Fibroblast of lung (primary cell): ENCODE measurements around the gene EOLA2. TPM values are rescaled to one million over a fixed set of nuclear protein-coding genes. Genes with fewer than 3 reads are reported as not detected.
A peak's percentile ranks its signal among the peaks of the same experiment; 100 is the strongest.
"Not testable (repeated sequence)": the region's sequence is repeated elsewhere in the genome, so short reads cannot be mapped to it uniquely, and the experiment has no call there.

Experiments
- DNase-seq, 2 donors: peaks; one replicate each; pipeline versions ENCODE4 v3.0.0 to v3.0.0-alpha.2; 2010; ENCODE audit warnings: low read depth in 2 of 2
- H2AFZ ChIP-seq: 2 replicates; pipeline ENCODE4 v1.5.1; 2012; ENCODE audit warnings: low read length, control low read depth, inconsistent platforms
- H3K27ac ChIP-seq: 2 replicates; pipeline ENCODE4 v1.5.1; 2011; ENCODE audit warnings: low read length, control low read depth; ENCODE audit not compliant: insufficient read depth
- H3K27me3 ChIP-seq: 2 replicates; pipeline ENCODE4 v1.5.1; 2011; ENCODE audit warnings: mild to moderate bottlenecking, low read length; ENCODE audit not compliant: control insufficient read depth, insufficient read depth
- H3K36me3 ChIP-seq: 2 replicates; pipeline ENCODE4 v1.5.1; 2011; ENCODE audit warnings: low read length; ENCODE audit not compliant: control insufficient read depth, insufficient read depth
- H3K4me1 ChIP-seq: 2 replicates; pipeline ENCODE4 v1.5.1; 2011; ENCODE audit warnings: low read length; ENCODE audit not compliant: control insufficient read depth, insufficient read depth; ENCODE audit errors: extremely low read depth
- H3K4me2 ChIP-seq: 2 replicates; pipeline ENCODE4 v1.5.1; 2011; ENCODE audit warnings: low read length, control low read depth; ENCODE audit not compliant: insufficient read depth; ENCODE audit errors: extremely low read depth
- H3K4me3 ChIP-seq, 4 experiments: fragments of 200-600 bp in 1 of 4; sonication (generic) in 1 of 4; replicated peaks in 1 of 4; 2 replicates each; pipeline ENCODE4 v1.5.1; 2011 to 2016; ENCODE audit warnings: low read length in 4 of 4, low read depth in 3 of 4, mild to moderate bottlenecking in 3 of 4, control low read depth in 2 of 4, inconsistent platforms in 1 of 4, mixed read lengths in 1 of 4; ENCODE audit not compliant: insufficient read depth in 1 of 4; ENCODE audit errors: control extremely low read depth in 1 of 4
- H3K79me2 ChIP-seq: 2 replicates; pipeline ENCODE4 v1.5.1; 2012; ENCODE audit warnings: mild to moderate bottlenecking, low read length, inconsistent platforms; ENCODE audit not compliant: control insufficient read depth, insufficient read depth
- H3K9ac ChIP-seq: 2 replicates; pipeline ENCODE4 v1.5.1; 2011; ENCODE audit warnings: mild to moderate bottlenecking, low read length, control low read depth; ENCODE audit not compliant: insufficient read depth
- H3K9me3 ChIP-seq: 2 replicates; pipeline ENCODE4 v1.5.1; 2012; ENCODE audit warnings: low read depth, low read length; ENCODE audit not compliant: control insufficient read depth, insufficient read depth
- H4K20me1 ChIP-seq: 2 replicates; pipeline ENCODE4 v1.5.1; 2011; ENCODE audit warnings: low read length; ENCODE audit not compliant: control insufficient read depth, insufficient read depth; ENCODE audit errors: extremely low read depth
- CTCF ChIP-seq, 2 donors: IDR thresholded peaks in 1 of 2; conservative IDR thresholded peaks in 1 of 2; 1 replicate in 1 of 2; 2 replicates in 1 of 2; pipeline ENCODE4 v1.5.1; 2011 to 2012; ENCODE audit warnings: low read length in 2 of 2, control low read depth in 1 of 2, inconsistent platforms in 1 of 2, low read depth in 1 of 2, mild to moderate bottlenecking in 1 of 2
- EZH2 ChIP-seq: IDR thresholded peaks from 2 replicates; pipeline ENCODE4 v1.5.1; 2012; ENCODE audit warnings: low read length, control low read depth, mild to moderate bottlenecking; ENCODE audit errors: missing control alignments
- polyA plus RNA-seq, 2 donors: library from polyadenylated mRNA; depleted of rRNA in 1 of 2; stranded (reverse) in 1 of 2; unstranded in 1 of 2; fragments of >200 nt; gene quantifications; 2 replicates each; pipeline ENCODE4 v1.2.1, GENCODE V29; 2011 to 2012; ENCODE audit warnings: missing spikeins in 1 of 2
- total RNA-seq: library from RNA; depleted of rRNA; stranded (reverse); fragments of >200 nt; gene quantifications from 2 replicates; pipeline ENCODE4 v1.2.1, GENCODE V29; 2014

Gene EOLA2
- total and polyA plus RNA-seq, 2 donors (not counting 1 experiment from before 2014, with no cell fraction given) = 17.2 to 31.6 TPM

DNA sequence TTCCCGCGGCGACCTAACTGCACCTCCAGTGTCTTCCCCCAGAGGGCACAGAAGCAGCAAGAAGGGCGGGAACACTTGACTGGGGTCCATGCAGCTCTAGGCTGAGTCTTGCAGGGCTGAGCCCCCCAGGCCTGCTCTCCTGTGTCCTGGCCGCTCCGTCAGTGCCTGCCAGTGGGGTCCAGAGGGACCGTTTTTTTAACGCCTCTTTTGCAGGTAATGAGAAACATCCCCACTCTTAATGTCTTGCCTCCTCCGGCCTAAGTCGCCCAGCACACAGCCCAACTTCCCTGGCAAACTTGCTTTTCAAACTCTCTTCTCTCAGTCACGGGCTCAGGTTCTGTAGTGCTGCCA lies 2.4 kb upstream of the EOLA2 start:
- H3K9me3 ChIP-seq, H4K20me1 ChIP-seq, DNase-seq, H2AFZ ChIP-seq, H3K9ac ChIP-seq, H3K27me3 ChIP-seq, H3K27ac ChIP-seq, H3K36me3 ChIP-seq, H3K79me2 ChIP-seq, H3K4me1 ChIP-seq: not testable (repeated sequence)
- peak overlapping the region in 2 of 4 experiments; percentile 20 to 27 for H3K4me3 ChIP-seq
- H3K4me2 ChIP-seq = peak overlapping the region; percentile 25
- peak; percentile 50 to 59 for TF ChIP-seq CTCF (conservative IDR thresholded peaks at IDR 0.05 in 1 of 2, IDR thresholded peaks at IDR 0.05 in 1 of 2; ENCODE audit: low read depth in 1 of 2, low read length in 2 of 2)

DNA sequence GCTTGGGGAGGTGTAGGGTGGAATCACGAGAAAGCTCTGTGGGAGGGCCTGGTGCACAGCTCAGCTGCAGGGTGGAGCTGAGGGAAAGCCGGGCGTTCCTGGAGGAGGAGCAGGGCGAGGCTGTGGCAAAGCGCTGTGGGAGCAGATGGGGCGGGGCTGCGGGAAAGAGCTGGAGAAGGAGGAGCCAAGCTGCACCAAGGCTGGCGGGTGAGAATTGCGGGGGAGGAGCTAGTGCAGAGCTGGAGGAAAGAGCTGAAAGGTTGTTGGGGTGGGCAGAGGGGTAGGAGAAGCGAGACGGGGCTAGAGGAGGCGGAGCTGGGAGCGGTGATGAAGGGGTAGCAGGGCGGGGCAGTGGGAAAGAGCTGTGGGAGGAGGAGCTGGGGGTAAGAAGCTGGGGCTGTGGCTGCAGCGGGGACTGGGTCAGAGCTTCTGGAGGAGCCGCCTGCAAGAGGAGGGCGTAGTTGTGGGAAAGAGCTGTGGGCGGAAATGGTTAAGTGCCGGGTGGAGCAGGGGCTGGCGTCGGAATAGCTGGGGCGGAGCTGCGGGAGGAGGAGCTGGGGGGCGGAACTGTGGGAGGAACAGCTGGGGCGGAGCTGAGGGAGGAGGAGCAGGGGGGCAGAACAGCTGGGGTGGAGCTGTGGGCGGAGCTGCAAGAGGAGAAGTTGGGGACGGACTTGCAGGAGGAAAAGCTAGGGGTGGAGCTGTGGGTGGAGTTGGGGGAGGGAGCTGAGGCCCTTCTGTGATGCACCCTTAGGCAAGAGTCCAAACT lies 1.8 kb upstream of the EOLA2 start:
- Histone ChIP-seq H3K4me3 (peak overlapping the region; percentile 29 to 58 (median 40)), H3K9me3 (no peaks in the 10 kb centered on the region), H3K36me3 (no peaks in the 10 kb centered on the region), H4K20me1 (no peaks in the 10 kb centered on the region), H3K4me2 (peak overlapping the region; percentile 78), H3K9ac (peak overlapping the region; percentile 76), H3K27me3 (no peaks in the 10 kb centered on the region), H2AFZ (no peak overlapping the region), H3K27ac (peak overlapping the region; percentile 89), H3K79me2 (peaks cover 9% of the 10 kb centered on the region), H3K4me1 (no peaks in the 10 kb centered on the region)
- TF ChIP-seq CTCF (conservative IDR thresholded peaks at IDR 0.05 in 1 of 2, IDR thresholded peaks at IDR 0.05 in 1 of 2; ENCODE audit: low read depth in 1 of 2, low read length in 2 of 2) (no peak), EZH2 (no peak)
- peak; percentile 98 for DNase-seq

GRCh38 chrX:149939655-149939904 lies 1.3 kb upstream of the EOLA2 start:
- H3K79me2 ChIP-seq = peaks cover 9% of the 10 kb centered on the region
- no peak for DNase-seq
- no peaks in the 10 kb centered on the region for H4K20me1 ChIP-seq
- H3K27me3 ChIP-seq = no peaks in the 10 kb centered on the region
- H3K36me3 ChIP-seq = no peaks in the 10 kb centered on the region
- no peaks in the 10 kb centered on the region for H3K4me1 ChIP-seq
- TF ChIP-seq CTCF (conservative IDR thresholded peaks at IDR 0.05 in 1 of 2, IDR thresholded peaks at IDR 0.05 in 1 of 2; ENCODE audit: low read depth in 1 of 2, low read length in 2 of 2) (no peak), EZH2 (no peak)
- no peak overlapping the region for H2AFZ ChIP-seq
- H3K4me2 ChIP-seq = peak overlapping the region; percentile 68
- peak overlapping the region; percentile 89 for H3K27ac ChIP-seq
- H3K9ac ChIP-seq = peak overlapping the region; percentile 76
- H3K9me3 ChIP-seq = no peaks in the 10 kb centered on the region
- H3K4me3 ChIP-seq = peak overlapping the region; percentile 29 to 58 (median 40)
